Astrocyte of the spinal cord (primary cell): ENCODE measurements around the gene MMP25.
"Not testable (repeated sequence)": the region's sequence is repeated elsewhere in the genome, so short reads cannot be mapped to it uniquely, and the experiment has no call there.

Experiments
- DNase-seq: peaks from one replicate; pipeline ENCODE4 v3.0.0; 2011; ENCODE audit warnings: low read depth, low spot score
- H3K4me3 ChIP-seq: 2 replicates; pipeline ENCODE4 v1.5.1; 2011; ENCODE audit warnings: low read depth, mild to moderate bottlenecking, low read length, moderate library complexity
- in situ Hi-C: cut with HindIII; loops from 2 replicates; pipeline ENCODE4 v1.10.0; 2017; ENCODE audit warnings: low sequenced_read_pairs
- TF ChIP-seq, protein P1 (sequence below): IDR thresholded peaks from 2 replicates; pipeline ENCODE4 v1.5.1; 2012; ENCODE audit warnings: low read depth, mild to moderate bottlenecking, low read length, inconsistent platforms

Gene MMP25

DNA sequence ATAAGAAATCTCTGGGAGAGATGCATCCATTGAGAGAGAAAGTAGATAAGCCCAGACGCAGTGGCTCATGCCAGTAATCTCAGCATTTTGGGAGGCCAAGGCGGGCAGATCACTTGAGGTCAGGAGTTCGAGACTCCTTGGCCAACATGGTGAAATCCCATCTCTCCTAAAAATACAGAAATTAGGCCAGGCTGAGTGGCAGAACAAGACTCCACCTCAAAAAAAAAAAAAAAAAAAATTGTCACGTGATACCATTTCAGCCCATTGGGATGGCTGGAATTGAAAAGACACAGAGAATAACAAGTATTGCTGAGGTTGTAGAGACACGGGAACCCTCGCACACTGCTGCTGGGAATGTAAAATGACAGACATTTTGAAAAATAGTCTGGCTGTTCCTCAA is 16.2 kb downstream of the MMP25 start:
- DNase-seq, result no peak
- TF ChIP-seq, protein P1, sequence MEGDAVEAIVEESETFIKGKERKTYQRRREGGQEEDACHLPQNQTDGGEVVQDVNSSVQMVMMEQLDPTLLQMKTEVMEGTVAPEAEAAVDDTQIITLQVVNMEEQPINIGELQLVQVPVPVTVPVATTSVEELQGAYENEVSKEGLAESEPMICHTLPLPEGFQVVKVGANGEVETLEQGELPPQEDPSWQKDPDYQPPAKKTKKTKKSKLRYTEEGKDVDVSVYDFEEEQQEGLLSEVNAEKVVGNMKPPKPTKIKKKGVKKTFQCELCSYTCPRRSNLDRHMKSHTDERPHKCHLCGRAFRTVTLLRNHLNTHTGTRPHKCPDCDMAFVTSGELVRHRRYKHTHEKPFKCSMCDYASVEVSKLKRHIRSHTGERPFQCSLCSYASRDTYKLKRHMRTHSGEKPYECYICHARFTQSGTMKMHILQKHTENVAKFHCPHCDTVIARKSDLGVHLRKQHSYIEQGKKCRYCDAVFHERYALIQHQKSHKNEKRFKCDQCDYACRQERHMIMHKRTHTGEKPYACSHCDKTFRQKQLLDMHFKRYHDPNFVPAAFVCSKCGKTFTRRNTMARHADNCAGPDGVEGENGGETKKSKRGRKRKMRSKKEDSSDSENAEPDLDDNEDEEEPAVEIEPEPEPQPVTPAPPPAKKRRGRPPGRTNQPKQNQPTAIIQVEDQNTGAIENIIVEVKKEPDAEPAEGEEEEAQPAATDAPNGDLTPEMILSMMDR, result no peak
- in situ Hi-C loops, result no loop called here
- no peak overlapping the region for H3K4me3 ChIP-seq

DNA sequence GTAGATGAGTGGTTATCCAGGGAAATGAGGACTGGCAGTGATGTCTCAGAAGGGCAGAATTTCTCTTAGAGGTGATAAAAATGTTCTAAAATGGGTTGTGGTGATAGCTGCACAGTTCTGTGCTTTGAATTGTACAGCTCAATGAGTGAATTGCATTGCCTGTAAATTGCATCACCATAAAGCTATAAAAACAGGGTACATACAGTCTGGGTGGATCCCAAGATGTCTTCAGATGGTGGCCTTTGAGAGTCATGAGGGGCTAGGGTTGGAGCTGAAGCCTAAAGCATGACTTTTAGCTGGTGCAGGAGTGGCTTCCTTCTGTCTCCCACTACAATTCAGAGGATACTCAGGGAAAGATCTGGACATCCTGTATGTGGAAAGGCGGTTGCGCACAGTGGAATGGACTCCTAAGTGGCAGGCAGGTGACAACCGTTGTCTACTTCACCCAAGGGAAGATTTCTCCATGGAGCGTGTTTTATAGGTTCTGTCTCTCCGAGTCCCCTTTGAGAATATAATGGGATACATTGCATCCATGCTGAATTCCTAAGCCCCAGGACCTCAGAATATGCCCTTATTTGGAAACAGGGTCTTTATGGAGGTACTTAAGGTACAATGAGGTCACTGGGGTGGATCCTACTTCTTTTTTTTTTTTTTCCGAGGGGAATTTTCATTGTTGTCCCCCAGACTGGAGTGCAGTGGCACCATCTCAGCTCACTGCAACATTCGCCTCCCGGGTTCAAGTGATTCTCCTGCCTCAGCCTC is 17.4 kb downstream of the MMP25 start:
- TF ChIP-seq, protein P1, result no peak
- in situ Hi-C loops, result no loop called here
- no peak for DNase-seq
- no peak overlapping the region for H3K4me3 ChIP-seq

DNA sequence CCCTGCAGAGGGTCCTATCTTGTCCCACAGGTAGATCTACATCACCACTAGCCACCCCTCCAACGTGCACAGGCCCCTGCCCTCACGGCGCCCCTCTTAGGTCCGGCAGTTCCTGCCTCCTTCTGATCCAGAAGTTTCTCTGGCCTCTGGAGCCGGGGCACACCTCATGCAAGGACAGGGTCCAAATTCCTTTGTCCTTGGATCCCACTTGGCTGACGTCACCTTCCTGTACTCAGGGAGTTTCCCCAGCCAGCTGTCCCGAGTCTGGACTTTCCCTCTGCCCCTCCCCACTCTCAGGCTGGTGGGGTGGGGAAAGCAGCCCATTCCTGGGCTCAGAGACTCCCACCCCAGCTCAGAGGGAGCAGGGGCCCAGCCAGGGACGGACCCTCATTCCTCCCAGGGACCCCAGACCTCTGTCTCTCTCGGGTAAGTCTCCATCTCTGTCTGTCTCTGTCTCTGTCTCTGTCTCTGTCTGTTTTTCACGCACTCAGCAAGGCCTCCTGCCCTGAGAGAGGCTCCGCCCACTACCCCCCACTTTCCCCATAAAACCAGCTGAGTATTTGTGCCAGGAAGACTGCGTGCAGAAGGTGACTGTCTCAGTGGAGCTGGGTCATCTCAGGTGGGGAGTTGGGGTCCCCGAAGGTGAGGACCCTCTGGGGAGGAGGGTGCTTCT is 18.8 kb downstream of the MMP25 start, which contains the start of gene IL32:
Gene IL32 (plus strand): TSS at position 572 of the 673 bp plus-strand sequence. CDS start 172 bp downstream, outside the sequence.
- DNase-seq, result peak; percentile 61
- TF ChIP-seq, protein P1, result no peak
- in situ Hi-C loops, result no loop called here
- H3K4me3 ChIP-seq, result no peak within 1 kb of the TSS

DNA sequence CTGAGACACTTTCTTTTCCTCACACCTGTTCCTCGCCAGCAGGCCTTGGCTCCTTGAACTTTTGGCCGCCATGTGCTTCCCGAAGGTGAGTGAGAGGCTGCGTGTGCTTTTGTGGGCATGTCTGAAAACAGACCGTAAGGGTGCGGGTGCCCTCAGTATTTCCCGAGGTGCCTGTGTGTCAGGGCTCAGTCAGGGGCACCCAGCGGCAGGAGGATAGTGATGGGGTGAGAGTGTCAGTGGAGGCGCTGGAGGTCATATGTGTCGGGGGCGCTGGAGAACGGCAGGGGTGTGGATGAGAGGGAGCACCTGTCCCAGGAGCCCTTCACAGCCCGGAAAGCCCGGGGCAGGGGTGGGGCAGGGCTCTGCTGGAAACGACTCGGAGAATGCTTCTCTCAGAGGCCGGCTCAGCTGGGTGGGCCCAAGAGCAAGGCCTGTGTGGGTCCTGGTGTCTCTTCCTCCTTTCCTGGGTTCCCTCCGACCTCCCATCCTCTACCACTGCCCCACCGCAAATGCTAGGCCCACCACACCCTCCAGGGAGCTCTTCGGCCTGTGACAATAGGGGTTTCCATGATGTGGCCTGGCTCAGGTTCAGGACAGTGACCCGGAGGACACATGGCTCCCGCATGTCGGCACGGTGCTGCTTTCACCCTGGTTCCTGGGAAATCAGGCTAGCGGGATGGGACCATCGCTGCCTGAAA is 19.5 kb downstream of the MMP25 start:
- TF ChIP-seq, protein P1, result no peak
- in situ Hi-C loops, result no loop called here
- no peak overlapping the region for H3K4me3 ChIP-seq
- DNase-seq, result no peak

DNA sequence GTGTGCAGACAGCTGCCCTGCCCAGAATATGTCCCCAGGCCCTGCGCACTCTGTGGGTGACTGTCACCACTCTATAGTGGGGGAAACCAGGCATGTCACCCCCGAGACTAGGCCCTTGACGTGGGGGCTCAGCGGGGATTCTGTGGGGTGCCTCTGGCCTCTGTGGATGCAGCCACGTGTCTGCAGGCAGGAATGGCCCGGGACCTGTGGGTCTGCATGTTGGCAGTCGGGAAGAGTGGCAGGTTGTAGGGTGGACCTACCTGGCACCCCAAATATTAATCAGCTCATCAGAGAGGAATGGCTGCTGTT is 20.0 kb downstream of the MMP25 start:
- TF ChIP-seq, protein P1, result no peak
- in situ Hi-C loops, result no loop called here
- H3K4me3 ChIP-seq, result no peak overlapping the region
- DNase-seq, result no peak

DNA sequence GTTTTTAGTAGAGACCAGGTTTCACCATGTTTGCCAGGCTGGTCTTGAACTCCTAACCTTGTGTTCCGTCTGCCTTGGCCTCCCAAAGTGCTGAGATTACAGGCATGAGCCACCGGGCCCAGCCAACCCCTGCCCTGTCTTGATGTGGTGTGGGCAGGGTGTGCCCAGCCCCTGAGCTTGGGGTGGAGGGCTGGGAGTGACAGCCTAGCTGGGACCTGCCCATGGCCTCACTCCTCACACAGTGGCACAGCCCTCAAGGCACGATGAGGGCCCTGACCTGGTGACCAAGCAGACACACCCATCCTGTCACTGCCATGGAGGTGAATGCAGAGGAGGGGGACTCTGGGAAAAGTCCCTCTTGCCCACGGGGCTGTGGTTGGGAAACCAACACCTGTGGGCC is 22.1 kb downstream of the MMP25 start:
- no peak overlapping the region for H3K4me3 ChIP-seq
- TF ChIP-seq, protein P1, result no peak
- no peak for DNase-seq
- in situ Hi-C loops, result no loop called here

DNA sequence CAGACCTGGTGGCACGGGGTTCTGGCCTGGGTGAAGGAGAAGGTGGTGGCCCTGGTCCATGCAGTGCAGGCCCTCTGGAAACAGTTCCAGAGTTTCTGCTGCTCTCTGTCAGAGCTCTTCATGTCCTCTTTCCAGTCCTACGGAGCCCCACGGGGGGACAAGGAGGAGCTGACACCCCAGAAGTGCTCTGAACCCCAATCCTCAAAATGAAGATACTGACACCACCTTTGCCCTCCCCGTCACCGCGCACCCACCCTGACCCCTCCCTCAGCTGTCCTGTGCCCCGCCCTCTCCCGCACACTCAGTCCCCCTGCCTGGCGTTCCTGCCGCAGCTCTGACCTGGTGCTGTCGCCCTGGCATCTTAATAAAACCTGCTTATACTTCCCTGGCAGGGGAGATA is 22.8 kb downstream of the MMP25 start:
- DNase-seq, in situ Hi-C loops, H3K4me3 ChIP-seq: not testable (repeated sequence)
